Epithelial cell of esophagus (primary cell): ENCODE measurements around the gene SZRD1.

Experiments used
- DNase-seq: peaks from one replicate; pipeline ENCODE4 v3.0.0; 2010; ENCODE audit warnings: low read depth
- H3K4me3 ChIP-seq: 2 replicates; pipeline ENCODE4 v1.5.1; 2011; ENCODE audit warnings: mild to moderate bottlenecking, low read length, control low read depth
- TF ChIP-seq, protein P1 (sequence below): IDR thresholded peaks from 2 replicates; pipeline ENCODE4 v1.5.1; 2011; ENCODE audit warnings: low read depth, mild to moderate bottlenecking, low read length, control low read depth, inconsistent platforms; ENCODE audit not compliant: insufficient read depth; ENCODE audit errors: missing control alignments

Gene SZRD1, protein sequence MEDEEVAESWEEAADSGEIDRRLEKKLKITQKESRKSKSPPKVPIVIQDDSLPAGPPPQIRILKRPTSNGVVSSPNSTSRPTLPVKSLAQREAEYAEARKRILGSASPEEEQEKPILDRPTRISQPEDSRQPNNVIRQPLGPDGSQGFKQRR

GRCh38 chr1:16366722-16367257, at the start of gene SZRD1:
TSS of gene SZRD1 (plus strand) at chr1:16367242. CDS start at chr1:16367258, 16 bp downstream.
- peak within 1 kb of the TSS; percentile 92 for H3K4me3 ChIP-seq
- TF ChIP-seq, protein P1, sequence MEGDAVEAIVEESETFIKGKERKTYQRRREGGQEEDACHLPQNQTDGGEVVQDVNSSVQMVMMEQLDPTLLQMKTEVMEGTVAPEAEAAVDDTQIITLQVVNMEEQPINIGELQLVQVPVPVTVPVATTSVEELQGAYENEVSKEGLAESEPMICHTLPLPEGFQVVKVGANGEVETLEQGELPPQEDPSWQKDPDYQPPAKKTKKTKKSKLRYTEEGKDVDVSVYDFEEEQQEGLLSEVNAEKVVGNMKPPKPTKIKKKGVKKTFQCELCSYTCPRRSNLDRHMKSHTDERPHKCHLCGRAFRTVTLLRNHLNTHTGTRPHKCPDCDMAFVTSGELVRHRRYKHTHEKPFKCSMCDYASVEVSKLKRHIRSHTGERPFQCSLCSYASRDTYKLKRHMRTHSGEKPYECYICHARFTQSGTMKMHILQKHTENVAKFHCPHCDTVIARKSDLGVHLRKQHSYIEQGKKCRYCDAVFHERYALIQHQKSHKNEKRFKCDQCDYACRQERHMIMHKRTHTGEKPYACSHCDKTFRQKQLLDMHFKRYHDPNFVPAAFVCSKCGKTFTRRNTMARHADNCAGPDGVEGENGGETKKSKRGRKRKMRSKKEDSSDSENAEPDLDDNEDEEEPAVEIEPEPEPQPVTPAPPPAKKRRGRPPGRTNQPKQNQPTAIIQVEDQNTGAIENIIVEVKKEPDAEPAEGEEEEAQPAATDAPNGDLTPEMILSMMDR: no peak
- DNase-seq: peak; percentile 99

DNA sequence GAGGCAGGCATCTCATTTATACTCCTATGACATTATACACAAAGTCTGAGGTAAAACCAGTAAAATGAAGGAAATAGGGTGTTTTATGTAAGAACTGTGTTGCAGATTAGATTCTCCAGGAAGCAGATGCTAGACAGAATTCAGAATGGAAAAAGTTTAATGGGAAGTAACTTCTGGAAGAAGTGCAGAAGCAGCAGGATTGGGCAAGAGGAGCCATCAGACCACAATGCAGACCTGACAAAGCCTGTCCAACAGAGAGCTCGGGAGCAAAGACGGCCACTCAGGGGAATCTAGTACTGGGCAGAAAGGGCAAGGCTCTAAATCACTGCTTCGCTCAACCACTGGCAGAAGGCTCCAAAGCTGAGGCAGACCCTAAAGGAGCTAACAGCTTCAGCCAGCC, 48.5 kb upstream of the SZRD1 start:
- DNase-seq: no peak
- no peak overlapping the region for H3K4me3 ChIP-seq
- TF ChIP-seq, protein P1: no peak

GRCh38 chr1:16321176-16321867, 45.7 kb upstream of the SZRD1 start:
- no peak overlapping the region for H3K4me3 ChIP-seq
- DNase-seq: peak; percentile 96
- TF ChIP-seq, protein P1: no peak

DNA sequence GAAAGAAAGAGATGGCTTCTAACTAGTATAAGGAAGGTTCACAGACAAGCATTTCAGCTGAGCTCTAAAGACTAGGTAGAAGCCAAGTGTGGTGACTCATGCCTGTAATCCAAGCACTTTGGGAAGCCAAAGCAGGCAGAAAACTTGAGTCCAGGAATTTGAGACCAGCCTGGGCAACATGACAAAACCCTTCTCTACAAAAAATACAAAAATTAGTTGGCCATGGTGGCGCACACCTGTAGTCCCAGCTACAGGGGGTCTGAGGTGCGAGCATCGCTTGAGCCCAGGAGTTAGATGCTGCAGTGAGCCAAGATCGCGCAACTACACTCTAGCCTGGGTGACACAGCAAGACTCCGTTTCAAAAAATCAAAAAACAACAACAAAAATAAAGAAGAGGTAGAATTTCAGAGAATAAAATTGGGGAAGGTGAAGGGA, 42.6 kb upstream of the SZRD1 start:
- no peak overlapping the region for H3K4me3 ChIP-seq
- TF ChIP-seq, protein P1: no peak
- DNase-seq: peak; percentile 80

- DNase-seq: peak; percentile 35
- TF ChIP-seq, protein P1: no peak
- H3K4me3 ChIP-seq: no peak overlapping the region
Measured at GRCh38 chr1:16326833-16327404, 40.1 kb upstream of the SZRD1 start.

- peak; percentile 37 for DNase-seq
- TF ChIP-seq, protein P1: no peak
Measured at GRCh38 chr1:16334655-16335340, 32.2 kb upstream of the SZRD1 start.

More at GRCh38 chr1:16334655-16335340, 32.2 kb upstream of the SZRD1 start:
- no peak overlapping the region for H3K4me3 ChIP-seq
